Hematopoietic multipotent progenitor cell (in vitro differentiated cells): ENCODE results near the gene NFKBIE. TPM values are rescaled to one million over a fixed set of nuclear protein-coding genes. Genes with fewer than 3 reads are reported as not detected.

Experiments used
- DNase-seq, 3 donors: peaks; one replicate each; pipeline ENCODE4 v3.0.0-alpha.2; 2011 to 2015; ENCODE audit warnings: low read depth in 2 of 3, low spot score in 2 of 3
- total RNA-seq: library from RNA; depleted of rRNA; stranded (reverse); fragments of >200 nt; gene quantifications from one replicate; pipeline ENCODE4 v1.2.3, GENCODE V29; 2012

Gene NFKBIE
- total RNA-seq, 1 donor: 38.8 TPM

DNA sequence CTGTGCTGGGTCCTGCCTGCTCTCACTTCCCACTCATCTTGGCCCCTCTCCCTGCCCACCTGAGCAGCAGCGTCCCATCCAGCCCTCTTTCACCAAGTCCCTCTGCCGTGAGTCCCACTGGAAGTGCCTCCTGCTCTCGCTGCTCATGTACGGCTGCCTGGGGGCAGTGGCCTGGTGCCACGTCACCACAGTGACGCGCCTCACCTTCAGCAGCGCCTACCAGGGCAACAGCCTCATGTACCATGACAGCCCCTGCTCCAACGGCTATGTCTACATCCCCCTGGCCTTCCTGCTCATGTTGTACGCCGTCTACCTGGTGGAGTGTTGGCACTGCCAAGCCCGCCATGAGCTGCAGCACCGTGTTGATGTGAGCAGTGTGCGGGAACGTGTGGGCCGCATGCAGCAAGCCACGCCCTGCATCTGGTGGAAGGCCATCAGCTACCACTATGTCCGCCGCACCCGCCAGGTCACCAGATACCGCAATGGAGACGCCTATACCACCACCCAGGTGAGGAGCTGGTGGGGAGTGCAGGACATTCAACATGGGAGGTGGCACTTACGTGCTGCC, 7.7 kb upstream of the NFKBIE start:
- DNase-seq: no peak

DNA sequence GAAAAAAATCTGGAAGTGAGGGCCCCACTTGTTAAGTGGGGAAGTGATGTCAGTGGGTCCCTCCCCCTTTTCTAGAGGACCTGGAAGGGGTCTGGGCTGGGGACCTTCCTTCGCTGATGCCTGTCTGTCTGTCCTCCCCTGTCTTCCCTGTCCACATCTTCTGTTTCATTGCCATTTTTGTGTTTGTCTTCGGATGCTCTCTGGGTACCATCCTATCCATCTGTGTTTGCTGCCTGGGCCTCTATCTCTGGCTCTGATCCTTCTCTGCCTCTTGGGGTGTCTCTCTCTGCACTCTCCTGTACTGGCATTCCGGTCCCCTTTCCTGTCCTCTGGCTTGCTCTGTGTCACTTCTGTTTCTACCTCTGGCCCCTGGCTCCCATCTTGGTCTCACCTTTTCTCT, 7.2 kb upstream of the NFKBIE start:
- no peak for DNase-seq

- DNase-seq: no peak
Observed at GRCh38 chr6:44271914-44272313, 6.6 kb upstream of the NFKBIE start.

- no peak for DNase-seq
Observed at GRCh38 chr6:44271406-44271723, 6.0 kb upstream of the NFKBIE start.

DNA sequence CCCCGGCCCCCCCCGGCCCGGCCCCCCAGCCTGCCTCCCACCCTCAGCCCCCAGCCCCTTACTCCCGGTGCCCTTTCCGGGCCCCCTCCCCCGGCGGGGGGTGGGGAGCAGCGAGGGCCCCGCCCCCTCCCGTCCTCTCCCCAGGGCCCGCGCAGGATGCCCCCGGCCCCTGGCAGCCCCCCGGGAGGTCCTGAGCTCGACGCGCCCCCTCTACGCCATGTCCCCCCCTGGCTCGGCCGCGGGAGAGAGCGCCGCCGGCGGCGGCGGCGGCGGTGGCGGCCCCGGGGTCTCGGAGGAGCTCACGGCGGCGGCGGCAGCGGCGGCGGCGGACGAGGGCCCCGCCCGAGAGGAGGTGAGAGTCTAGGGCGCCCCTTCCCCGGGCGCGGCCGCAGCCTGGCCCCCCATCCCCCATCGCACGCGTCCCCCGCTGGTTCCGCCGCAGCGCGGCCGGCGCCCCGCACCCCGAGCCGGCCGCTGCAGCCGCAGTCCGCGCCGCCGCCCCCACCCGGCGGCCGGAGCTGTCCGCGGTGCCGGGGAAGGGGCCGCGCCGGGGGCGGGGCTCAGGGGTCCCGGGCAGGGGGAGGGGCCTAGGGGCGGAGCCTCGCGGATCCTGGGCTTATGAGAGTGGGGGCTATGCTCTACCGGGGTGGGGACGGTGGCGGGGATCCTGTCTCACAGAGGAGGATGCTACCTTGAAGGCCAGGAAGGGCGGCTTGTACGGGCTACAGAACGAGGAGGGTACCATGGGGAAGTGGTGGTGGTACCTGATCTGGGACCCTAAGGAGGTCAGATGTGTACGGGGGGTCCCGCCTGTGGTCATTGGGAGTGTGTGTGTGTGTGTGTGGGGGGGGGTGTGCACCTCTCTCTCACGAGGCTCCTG, 5.4 kb upstream of the NFKBIE start:
- DNase-seq: no peak

- DNase-seq: no peak
Observed at GRCh38 chr6:44269921-44270525, 4.7 kb upstream of the NFKBIE start, which contains the start of gene TMEM151B. TSS of gene TMEM151B (plus strand) at chr6:44270450. CDS start at chr6:44270743, 293 bp downstream.

DNA sequence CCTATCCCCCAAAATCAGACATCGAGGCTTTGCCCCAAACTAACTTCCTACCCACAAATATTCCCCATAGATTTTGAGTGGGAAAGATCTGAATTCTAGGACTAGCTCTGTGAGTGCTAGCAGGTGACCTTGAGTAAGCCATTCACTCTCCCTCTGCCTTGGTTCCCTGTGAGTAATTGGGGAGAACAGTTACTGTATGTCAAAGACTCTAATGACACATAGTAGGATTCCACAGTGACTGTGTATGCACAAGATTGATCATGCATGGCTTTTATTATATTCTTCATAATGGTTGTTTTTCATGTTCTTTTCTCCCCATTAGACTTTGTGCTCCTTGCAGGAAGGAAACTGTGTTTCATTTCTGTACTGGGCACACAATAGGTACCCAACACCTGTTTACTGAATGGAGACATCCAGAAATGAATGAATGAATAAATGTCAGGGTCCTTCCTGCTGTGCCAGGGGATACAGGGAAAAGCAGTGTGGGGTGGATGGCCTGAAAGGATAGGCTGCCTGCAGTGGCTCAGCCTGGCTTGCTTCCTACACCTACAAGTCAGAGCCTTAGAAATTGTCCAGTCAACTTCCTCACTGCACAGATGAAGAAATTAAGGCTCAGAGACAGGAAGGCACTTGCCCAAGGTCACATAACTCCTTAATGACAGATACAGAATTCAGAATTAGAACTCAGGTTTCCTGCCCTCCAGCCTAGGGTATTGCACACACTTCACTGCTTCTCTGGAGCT, 4.0 kb upstream of the NFKBIE start:
- no peak for DNase-seq

- DNase-seq: peak in 1 of 3 donors; percentile 56
Observed at GRCh38 chr6:44268095-44268628, 2.8 kb upstream of the NFKBIE start.

DNA sequence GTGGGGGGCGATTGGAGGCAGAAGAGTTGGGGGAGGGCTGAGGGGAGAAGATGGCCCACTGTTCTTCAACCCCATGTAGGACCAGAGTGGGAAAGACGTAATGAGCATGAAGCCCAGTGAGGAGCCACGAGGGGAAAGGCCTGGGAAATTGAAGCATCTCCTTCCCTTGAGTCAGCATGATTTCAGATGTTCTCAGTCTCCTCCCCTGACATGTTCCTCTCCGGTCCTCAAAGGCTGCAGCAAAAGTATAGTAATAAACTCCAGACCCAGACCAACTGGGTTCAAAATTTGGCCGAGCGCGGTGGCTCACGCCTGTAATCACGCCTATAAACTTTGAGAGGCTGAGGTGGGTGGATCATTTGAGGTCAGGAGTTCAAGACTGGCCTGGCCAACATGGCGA, 1.9 kb upstream of the NFKBIE start:
- DNase-seq: no peak

- DNase-seq: no peak
Observed at GRCh38 chr6:44266347-44266746, 996 bp upstream of the NFKBIE start.

GRCh38 chr6:44265722-44266233, 427 bp upstream of the NFKBIE start:
- no peak for DNase-seq

DNA sequence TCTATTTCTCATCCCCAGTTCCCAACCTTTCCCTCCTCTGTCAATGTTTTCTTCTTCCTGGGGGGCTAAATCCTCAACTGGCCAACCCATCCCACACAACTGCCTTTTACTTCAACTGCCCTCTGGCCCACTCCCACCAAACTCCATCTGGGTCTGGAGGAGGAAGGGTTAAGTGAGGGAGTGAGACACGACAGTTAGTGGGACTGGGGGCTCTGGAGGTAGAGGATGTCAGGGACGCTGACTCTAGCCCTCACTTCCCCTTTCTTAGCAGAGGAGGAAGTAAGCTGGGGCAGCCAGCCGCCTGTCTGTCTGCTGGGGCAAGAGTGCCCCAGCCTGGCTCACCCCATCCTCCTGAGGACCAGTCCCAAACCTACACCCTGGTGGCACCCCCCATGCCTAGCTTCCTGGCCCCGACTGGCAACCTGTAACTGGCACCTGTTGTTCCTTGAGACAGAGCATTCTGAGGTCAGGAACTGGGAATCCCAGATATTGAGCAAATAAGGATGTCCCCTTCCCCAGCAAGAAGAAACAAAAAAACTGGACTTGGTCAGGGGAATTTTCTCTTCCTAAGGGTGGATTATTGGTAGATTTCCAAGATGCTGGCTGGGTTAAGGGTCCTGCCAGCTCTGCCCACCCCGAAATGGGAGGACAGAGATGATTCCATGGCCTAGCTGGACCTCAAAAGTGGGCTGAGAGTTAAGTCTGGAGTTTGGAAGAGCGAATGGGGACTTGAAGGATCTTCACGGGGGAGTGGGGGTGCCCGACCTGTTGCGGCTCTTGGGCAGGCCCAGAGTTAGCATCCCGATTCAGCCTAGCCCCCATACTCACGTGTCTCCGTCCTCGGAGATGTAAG, 971 bp downstream of the NFKBIE start:
- DNase-seq: peak in 2 of 3 donors; percentile 84 to 89

DNA sequence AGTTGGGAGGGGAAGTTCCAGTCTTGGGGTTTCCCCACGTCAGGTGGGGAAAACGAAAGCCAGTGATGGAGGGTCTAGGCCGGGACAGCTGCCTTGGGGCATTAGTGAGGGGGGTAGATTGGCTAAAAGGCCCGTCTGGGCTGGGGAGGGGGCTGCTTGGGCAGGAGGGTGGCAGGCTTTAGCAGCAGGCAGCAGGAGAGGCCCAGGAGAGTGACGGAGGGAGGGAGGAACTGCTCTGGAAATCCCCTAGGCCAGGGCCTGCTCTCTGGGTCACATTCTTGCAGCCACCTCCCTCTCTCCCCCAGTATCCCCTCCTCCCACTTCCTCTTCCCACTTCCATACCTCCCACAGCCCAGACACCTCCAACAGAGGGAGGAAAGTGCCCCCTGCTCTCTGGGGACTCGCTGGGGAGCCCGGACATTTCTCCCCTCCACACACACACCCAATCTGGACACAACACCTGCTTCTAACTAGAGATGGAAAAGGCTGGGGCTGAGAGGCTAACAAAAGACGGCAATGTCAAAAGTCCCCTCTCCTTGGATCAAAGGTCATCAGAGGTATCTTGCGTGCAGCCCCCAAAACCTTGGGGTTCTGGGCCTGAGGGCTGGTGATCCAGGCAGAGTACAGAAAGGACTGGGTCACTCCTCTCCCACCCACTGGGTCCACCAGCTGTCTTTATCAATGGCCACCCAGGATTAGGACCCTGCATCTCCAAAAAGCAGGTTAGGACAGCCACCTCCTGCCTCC, 1.8 kb downstream of the NFKBIE start:
- peak in 2 of 3 donors; percentile 68 to 71 for DNase-seq

DNA sequence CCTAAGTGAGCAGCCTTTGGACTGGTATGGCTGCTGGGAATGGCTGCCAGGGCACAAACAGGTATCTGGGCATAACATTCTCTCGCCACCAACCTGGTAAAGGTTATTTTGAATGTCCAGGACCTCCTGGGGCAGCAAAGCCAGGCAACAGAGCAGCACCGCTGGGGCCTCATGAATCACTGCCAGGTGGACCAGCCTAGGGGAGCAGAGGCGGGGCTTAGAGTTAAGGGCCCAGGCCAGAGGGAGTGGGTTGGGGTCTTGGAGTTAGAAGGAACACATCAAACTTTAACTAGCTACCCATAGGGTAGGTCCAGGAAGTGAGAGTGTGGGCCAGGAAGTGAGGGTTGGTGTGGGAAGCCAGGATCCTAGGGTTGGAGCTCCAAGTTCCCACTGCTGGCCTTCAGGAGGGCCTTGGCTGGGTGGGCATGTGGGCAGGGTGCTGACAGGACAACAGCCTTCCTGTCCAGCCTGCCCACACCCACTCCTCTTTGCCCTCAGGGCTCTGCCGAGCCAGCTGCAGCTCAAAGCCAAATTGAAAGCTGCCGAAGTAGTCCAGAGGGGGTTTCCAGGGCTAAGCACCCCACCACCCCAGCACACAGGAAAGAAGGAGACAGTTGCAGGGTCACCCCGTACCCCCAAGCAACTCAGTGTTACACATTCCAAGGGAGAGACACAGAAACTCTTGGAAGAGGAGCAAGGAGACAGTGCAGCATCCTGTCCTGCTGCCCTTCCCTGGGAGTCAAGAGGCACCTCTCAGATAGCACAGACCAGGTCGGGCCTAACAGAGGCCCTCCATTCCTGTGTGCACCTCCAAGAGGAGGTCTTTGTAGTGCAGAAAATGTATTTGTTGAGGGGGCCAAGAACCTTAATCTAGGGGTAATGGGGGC, 2.6 kb downstream of the NFKBIE start:
- no peak for DNase-seq

DNA sequence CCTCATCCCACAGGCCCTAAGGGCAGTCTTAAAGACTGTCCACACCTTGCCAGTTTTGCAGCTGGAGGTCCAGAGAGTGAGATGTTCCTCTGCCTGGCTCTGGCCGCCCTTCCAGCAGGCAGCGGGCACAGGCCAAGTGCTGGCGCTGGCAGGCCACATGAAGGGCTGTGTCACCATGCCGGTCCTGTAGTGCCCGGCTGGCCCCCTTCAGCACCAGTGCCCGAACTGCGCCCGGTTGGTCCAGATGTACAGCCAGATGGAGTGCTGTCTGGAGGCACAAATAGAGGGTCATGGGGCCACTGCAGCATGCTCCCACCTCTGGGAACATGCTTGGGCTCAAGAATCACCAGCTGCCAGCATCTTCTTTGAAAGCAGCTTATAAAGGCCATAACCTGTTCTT, 3.8 kb downstream of the NFKBIE start:
- DNase-seq: no peak

DNA sequence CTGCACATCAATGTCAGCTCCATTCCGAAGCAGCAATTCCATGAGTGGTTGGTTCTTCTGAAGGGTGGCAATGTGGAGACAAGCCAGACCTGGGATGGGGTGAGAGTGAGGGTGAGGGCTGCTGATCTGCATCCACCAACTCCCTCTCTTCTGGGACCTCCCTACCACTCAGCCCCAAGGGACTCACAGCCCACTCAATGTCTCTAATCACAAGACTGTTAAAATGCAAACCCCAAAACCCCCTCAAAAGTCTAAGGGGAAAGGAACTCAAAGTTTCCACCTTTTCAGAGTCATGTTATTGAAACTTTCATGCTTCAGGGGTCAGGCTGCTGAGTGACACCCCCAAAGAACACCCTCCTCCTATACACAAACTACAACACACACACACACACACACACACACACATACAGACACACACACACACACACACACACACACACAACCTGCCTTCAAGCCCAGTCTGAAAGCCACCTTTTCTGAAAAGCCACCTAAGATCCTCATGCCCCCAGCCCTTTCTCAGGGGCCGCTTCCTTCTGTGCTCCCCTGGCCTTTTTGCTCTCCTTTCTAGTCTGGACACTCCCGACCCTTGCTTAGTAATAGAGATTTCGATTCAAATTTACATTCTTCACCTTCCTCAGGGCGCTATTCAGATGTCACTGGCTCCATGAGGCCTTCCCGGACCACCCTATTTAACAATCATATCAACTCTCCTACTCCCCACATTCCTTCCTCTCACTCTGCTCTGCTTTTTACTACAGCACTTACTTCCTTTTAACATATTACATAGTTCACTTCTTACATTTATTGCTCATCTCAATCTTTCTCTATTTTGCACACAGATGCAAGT, 4.7 kb downstream of the NFKBIE start:
- DNase-seq: no peak

DNA sequence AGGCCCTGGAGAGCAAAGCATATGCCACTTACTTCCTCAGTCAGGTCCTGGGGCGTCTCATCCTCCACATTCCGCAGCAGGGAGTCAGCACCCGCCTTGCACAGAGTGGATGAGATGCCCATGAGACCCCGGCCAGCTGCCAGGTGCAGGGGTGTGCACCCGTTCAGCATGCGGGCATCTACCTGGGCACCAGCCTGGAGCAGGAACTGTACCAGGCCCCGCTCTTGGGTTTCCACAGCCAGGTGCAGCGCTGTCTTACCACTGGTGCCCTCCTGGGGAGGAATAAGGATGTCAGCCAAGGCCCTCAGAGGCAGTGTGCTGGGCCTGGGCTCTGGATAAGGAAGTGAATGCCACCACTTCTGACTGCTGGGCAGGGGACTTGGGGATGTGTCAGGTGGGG, 5.3 kb downstream of the NFKBIE start:
- DNase-seq: no peak
